Skeletal muscle cell (primary cell): Measurements from ENCODE around the gene ACSS3.
"Not testable (repeated sequence)": the region's sequence is repeated elsewhere in the genome, so short reads cannot be mapped to it uniquely, and the experiment has no call there.

Source experiments
- DNase-seq: peaks from one replicate; pipeline ENCODE4 v3.0.0-alpha.2; 2010; ENCODE audit warnings: low read depth
- H3K4me3 ChIP-seq: 2 replicates; pipeline ENCODE4 v1.5.1; 2011; ENCODE audit warnings: low read depth, mild to moderate bottlenecking, control low read depth, low read length, moderate library complexity

Gene ACSS3, protein sequence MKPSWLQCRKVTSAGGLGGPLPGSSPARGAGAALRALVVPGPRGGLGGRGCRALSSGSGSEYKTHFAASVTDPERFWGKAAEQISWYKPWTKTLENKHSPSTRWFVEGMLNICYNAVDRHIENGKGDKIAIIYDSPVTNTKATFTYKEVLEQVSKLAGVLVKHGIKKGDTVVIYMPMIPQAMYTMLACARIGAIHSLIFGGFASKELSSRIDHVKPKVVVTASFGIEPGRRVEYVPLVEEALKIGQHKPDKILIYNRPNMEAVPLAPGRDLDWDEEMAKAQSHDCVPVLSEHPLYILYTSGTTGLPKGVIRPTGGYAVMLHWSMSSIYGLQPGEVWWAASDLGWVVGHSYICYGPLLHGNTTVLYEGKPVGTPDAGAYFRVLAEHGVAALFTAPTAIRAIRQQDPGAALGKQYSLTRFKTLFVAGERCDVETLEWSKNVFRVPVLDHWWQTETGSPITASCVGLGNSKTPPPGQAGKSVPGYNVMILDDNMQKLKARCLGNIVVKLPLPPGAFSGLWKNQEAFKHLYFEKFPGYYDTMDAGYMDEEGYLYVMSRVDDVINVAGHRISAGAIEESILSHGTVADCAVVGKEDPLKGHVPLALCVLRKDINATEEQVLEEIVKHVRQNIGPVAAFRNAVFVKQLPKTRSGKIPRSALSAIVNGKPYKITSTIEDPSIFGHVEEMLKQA

GRCh38 chr12:81077686-81078441 lies at the start of gene ACSS3:
ACSS3 (plus strand) TSS chr12:81078079; CDS start chr12:81078121, 42 bp downstream.
- H3K4me3 ChIP-seq, result peak within 1 kb of the TSS; percentile 51
- no peak for DNase-seq

DNA sequence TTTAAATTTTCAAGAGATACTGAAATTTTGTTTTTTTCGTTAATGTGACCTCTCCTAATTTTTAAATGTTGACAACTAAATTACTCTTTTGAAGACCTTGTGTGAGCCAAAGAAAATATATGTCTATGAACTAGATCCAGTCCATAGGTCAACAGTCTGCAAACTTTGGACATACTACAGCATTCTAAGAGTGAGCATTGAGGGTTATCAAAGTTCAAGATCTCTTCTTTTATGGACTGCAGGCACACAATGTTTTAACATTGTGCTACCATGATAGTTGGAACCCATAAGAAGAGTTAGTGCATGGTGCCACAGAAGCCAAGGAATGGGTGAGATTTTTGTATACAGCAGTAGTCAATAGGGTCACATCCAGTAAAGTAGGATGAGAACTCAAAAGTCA lies 43.0 kb upstream of the ACSS3 start:
- no peak for DNase-seq
- no peak overlapping the region for H3K4me3 ChIP-seq

- no peak for DNase-seq
Observed at GRCh38 chr12:81039231-81039630, 38.6 kb upstream of the ACSS3 start.

GRCh38 chr12:81043979-81044740 lies 33.7 kb upstream of the ACSS3 start:
- no peak overlapping the region for H3K4me3 ChIP-seq
- no peak for DNase-seq

More at GRCh38 chr12:81039231-81039630, 38.6 kb upstream of the ACSS3 start:
- no peak overlapping the region for H3K4me3 ChIP-seq

DNA sequence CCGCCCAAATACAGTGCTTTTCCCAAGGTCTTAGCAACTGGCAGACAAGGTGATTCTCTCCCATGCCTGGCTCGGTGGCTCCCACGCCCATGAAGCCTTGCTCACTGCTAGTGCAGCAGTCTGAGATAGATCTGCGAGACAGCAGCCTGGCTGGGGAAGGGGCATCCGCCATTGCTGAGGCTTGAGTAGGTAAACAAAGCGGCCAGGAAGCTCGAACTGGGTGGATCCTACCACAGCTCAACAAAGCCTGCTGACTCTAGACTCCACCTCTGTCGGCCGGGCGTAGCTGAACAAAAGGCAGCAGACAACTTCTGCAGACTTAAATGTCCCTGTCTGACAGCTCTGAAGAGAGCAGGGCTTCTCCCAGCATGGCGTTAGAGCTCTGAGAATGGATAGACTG lies 12.9 kb upstream of the ACSS3 start:
- H3K4me3 ChIP-seq, DNase-seq: not testable (repeated sequence)

DNA sequence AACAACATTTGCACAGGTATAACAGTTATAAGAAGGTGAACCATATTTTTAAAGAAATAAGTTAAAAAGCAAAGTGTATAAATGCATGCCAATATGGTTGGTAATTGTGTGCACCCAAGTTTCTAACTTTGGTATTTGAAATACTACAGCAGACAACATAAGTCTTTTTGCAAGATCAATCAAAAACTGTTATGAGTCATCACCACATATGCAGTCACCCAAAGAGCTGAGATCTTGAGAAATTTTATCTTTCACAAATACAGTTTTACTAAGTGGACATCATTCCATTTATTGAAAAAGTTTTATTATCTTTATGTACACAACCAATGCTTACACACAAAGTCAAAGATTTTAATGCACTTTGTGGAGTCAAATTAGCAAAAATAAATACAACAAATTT lies 7.0 kb upstream of the ACSS3 start:
- no peak overlapping the region for H3K4me3 ChIP-seq
- DNase-seq, result no peak

- no peak overlapping the region for H3K4me3 ChIP-seq
- no peak for DNase-seq
Observed at GRCh38 chr12:81075539-81075938, 2.3 kb upstream of the ACSS3 start.

- peak overlapping the region; percentile 51 for H3K4me3 ChIP-seq
- no peak for DNase-seq
Observed at GRCh38 chr12:81077329-81077685, 572 bp upstream of the ACSS3 start.

DNA sequence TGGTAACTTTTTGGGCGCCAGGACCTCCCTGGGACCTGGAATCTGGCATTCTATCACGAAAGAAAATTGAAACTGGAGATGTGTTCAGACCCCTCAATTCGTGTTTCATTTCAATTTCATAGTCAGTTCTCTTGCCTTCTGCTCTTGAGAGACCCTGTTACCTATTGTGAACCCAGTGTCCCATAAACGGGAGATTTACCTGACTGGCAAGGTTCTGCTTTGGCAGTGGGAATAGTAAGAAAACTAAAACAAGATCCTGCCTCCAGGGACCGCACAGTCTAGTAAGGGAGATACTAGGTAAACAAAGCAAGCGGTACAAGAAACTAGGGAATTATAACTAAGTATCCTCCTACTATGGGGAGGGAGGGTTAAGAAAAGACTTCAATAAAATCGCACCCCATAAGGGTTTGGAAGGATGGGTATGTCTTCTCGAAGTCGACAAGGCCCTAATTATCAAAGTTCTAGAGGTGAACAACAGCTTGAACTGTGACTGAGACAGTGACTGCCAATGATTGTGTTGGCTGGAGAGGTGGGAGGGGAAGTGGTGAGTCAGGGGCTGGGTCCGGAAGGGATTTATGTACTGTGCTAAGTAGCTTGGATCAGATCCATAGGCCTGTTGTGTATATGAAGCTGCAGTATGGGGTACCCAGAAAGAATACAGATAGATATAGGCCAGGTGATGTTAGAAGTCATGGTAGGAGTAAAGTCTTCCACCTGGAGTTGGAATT lies 754 bp downstream of the ACSS3 start:
- DNase-seq, result peak; percentile 43

DNA sequence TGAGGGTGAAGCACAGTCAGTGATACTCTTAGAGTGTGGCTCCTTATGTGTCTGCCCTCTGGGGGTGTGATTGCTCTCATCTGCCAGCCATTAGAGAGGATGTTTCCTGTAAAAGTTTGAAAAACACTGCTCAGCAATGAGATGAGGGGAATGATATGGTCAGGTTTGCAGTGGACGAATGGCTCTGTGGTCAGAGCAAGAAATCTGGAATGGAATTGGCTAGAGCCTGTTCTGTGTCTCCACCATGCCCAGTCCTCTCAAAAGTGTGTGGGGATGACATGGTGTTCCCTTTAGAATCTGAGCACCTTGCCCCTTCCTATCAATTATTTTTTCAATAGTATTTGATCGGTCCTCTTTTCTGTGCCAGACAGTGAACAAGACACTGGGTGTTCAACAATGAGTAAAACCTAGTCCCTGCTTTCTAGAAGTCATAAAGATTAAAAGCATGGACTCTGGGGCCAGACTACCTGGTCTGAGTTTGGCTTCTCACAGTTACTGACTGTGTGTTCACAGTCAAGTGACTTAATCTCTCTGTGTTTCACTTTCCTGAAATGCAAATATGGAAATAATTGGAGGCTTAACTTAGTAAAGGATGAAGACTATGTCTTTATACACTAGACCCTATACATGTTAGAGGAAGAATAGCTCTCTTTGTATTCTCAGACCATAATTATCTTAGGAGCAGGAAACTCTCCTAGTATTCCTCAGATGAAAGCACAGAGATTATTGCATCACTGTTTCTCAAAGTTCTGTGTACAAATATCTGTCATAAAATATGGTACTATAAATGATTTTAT lies 1.6 kb downstream of the ACSS3 start:
- H3K4me3 ChIP-seq, result no peak overlapping the region
- no peak for DNase-seq

More for the DNA sequence above, 754 bp downstream of the ACSS3 start:
- H3K4me3 ChIP-seq, result peak overlapping the region; percentile 51

DNA sequence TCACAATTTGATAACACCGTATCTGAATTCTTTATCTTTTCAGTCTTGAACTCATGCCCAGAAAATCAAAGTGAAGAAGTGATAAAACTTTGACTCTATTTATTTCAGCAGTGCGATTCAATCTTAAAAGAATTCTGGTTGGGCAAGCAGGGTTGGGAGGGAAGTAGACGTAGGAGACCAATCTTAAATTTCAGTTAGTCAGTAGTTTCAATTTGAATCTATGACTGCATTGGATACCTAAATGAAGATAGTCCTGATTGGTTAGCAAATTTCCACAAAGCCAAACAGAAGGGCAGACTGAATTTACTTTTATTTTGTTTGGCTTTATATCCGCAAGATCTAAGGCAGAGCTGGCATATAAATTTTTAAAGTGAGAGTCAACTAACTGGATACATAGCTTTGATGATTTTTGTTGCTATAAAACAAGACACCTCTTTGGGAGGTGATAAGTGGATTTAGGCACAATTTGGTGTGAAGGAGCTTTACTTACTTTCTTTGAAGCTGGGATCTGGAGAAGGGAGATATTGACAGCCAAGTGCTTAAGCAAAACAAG lies 2.6 kb downstream of the ACSS3 start:
- no peak overlapping the region for H3K4me3 ChIP-seq
- no peak for DNase-seq

DNA sequence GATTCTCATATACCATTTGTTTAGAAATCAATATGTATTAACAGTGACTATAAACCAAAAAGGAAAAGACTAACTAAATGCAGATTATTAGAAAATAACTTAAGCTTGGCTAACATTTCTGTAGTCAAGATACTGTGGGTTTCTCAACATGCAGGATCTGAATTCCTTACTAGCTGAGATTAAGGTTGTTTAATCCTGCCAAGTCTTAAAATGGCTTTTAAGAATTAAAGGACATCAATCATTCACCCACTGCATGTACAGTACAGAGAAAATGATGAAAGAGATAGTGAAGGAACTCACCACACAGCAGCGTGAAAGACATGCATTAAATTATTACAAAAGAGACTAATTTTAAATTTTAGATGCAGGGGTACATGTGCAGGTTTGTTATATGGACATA lies 3.8 kb downstream of the ACSS3 start:
- DNase-seq, result no peak

GRCh38 chr12:81083018-81083417 lies 5.1 kb downstream of the ACSS3 start:
- H3K4me3 ChIP-seq, result no peak overlapping the region
- DNase-seq, result no peak

More for the DNA sequence above, 3.8 kb downstream of the ACSS3 start:
- no peak overlapping the region for H3K4me3 ChIP-seq

DNA sequence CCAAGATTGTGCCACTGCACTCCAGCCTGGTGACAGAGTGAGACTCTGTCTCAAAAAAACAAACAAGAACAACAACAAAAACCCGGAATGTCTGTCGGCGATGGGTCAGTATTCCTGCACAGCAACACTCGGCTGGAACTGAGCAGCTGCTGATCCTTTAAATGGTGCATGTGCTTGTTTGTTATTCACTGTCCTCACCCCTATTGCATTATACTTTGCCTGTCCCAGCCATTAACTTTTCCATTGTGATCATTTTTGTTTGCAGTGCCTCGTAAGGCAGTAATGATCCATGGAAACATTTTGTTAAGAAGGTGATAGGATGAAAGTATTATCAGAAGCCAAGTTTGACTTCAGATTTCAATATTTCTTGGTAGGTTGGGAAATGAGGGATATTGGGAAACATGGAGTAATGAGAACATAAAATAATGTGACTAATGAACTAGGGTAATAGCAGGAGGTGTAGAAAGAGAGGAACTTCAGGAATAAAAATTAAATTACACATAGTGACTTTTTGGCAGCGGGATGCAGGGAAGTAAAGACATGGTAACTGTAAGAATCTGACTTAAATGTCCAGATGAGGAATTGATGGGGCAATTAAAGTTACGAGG lies 6.1 kb downstream of the ACSS3 start:
- no peak for DNase-seq

GRCh38 chr12:81084811-81085350 lies 7.0 kb downstream of the ACSS3 start:
- no peak overlapping the region for H3K4me3 ChIP-seq
- no peak for DNase-seq

More for the DNA sequence above, 6.1 kb downstream of the ACSS3 start:
- no peak overlapping the region for H3K4me3 ChIP-seq

GRCh38 chr12:81085832-81086231 lies 8.0 kb downstream of the ACSS3 start:
- no peak for DNase-seq
- H3K4me3 ChIP-seq, result no peak overlapping the region

- no peak overlapping the region for H3K4me3 ChIP-seq
- no peak for DNase-seq
Observed at GRCh38 chr12:81086342-81086741, 8.5 kb downstream of the ACSS3 start.
